GM13977 (cell line): ENCODE results near the gene THSD4.

Experiments
- DNase-seq: peaks from one replicate; pipeline ENCODE4 v3.0.0; 2012; ENCODE audit warnings: low spot score
- in situ Hi-C: fragments of 300-500 bp; cut with MboI; formaldehyde crosslinking; loops from one replicate; pipeline ENCODE4 v1.12.0; 2022; ENCODE audit warnings: low sequenced_read_pairs, low pct_unique_long_range_greater_than_20kb, mixed read lengths, inconsistent platforms; ENCODE audit not compliant: unreplicated experiment
- TF ChIP-seq, protein P1 (sequence below): IDR thresholded peaks from 2 replicates; pipeline ENCODE4 v1.5.1; 2012; ENCODE audit warnings: mild to moderate bottlenecking, control low read depth; ENCODE audit not compliant: insufficient read depth; ENCODE audit errors: extremely low read depth, missing control alignments

THSD4 gene

DNA sequence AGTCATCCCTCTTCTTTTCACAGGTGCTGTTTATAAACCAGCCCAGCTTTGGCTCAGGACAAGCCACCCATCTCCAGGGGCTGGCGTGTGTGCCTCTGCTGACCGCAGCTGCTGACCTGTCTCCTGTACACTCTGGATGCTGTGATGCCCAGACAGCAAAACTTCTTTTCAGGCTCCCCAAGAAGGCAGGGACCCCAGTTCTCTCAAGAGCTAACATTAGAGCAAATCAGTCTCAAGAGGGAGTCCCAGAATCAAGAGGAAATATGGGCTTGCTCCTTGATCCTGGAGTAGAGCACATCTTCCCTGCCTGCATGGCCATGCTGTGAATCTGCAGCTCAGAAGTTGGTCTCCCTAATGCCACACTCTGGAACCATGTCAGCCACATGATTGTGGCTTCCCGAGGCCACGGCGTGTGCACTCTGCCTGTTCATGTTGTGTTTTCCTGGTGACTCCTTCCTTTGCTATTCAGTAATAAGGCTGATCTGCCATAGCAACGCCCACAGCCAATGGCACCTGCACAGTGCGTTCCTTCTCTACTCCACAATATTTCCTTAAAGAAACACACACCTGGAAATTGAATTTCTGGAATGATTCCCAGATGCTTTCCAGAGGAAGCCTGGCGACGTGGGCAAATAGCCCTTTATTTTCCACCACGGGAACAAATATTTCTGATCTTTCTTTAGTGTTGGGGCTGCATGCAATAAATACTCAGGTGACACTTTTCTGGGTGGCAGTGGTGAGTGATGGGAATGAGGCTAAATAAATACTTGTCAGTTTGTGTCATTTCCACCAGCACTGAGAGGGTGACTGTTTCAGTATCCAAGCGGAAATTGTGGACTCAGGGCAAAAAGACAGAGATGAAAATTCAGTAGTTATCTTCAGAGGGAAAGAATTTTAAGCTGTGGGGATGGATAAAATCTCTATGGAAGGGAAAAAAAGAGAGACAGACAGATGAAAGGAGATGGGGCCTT is 21.9 kb upstream of the THSD4 start:
- in situ Hi-C loops, result no loop called here
- TF ChIP-seq, protein P1, sequence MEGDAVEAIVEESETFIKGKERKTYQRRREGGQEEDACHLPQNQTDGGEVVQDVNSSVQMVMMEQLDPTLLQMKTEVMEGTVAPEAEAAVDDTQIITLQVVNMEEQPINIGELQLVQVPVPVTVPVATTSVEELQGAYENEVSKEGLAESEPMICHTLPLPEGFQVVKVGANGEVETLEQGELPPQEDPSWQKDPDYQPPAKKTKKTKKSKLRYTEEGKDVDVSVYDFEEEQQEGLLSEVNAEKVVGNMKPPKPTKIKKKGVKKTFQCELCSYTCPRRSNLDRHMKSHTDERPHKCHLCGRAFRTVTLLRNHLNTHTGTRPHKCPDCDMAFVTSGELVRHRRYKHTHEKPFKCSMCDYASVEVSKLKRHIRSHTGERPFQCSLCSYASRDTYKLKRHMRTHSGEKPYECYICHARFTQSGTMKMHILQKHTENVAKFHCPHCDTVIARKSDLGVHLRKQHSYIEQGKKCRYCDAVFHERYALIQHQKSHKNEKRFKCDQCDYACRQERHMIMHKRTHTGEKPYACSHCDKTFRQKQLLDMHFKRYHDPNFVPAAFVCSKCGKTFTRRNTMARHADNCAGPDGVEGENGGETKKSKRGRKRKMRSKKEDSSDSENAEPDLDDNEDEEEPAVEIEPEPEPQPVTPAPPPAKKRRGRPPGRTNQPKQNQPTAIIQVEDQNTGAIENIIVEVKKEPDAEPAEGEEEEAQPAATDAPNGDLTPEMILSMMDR, result no peak
- no peak for DNase-seq

DNA sequence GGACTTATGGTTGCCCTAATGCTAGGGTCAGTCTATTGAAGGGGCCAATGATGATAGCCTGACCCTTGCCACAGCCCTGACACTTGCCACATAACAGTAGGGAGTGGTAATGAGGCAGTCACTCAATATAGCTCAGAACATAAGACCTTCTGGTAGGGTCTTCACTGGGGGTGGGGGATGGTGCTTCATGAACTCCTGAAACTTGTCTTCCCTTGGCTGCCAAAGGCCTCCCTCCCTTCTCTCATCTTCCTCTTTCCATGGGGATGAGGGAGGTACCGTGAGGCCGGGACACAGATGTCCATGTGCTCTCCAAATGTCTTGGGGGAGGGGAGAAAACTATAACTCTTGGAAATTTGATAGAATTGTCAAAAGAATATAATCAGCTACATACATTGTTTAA is 21.1 kb upstream of the THSD4 start:
- DNase-seq, result no peak
- TF ChIP-seq, protein P1, result no peak
- in situ Hi-C loops, result no loop called here

DNA sequence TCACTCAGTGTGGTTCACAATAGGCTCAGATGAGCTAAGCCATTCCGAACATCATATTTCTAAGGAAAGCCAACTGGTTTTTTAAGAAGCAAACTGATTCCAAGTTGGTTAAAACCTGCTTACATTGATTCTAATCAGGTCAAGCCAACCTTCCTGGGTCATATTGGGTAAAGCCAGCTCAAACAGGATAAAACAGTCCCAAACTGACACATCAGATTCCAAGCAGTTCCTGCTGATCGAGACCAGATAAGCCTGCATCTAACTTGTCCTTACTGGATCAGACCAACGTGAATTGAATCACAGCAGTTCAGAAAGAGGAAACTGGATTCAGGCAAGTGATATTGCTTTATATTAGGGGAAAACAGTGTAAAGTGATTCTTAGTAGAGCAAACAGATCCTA is 18.6 kb upstream of the THSD4 start:
- DNase-seq, result no peak
- TF ChIP-seq, protein P1, result no peak
- in situ Hi-C loops, result no loop called here

DNA sequence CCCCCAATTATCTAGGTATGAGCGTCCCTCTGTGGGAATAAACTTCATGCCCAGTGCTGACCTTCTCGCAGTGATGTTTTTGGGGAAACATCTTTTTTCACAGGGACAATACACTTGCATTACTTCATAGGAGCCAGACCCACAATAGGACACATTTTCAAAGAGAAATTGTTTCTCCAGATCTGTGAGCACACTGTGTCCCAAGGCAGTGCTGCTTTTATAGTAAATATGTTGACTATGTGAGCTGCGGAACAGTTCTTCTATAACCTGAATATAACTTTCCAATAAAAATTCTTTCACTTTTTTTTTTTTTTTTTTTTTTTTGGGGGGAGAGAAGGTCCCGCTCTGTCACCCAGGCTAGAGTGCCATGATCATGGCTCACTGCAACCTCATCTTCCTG is 17.4 kb upstream of the THSD4 start:
- DNase-seq, result no peak
- in situ Hi-C loops, result no loop called here
- TF ChIP-seq, protein P1, result no peak

DNA sequence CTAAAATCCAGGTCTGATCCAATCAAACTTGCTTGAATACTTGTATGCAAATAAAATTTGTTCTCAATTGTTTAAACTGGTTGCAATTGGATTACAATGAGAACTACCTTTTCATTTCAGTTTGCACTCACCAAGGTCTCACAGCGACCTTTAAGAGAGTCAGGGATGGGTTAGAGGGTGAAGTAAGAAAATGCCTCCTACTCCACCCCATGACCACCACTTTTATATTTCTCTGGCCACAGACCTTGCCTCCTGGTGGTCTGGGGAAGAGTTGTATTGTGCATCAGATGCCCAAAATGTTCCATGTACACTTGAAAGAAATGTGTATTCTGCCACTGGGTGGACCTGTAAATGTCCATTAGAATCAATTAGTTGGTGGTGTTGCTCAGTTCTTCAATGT is 16.4 kb upstream of the THSD4 start:
- TF ChIP-seq, protein P1, result no peak
- DNase-seq, result no peak
- in situ Hi-C loops, result no loop called here

DNA sequence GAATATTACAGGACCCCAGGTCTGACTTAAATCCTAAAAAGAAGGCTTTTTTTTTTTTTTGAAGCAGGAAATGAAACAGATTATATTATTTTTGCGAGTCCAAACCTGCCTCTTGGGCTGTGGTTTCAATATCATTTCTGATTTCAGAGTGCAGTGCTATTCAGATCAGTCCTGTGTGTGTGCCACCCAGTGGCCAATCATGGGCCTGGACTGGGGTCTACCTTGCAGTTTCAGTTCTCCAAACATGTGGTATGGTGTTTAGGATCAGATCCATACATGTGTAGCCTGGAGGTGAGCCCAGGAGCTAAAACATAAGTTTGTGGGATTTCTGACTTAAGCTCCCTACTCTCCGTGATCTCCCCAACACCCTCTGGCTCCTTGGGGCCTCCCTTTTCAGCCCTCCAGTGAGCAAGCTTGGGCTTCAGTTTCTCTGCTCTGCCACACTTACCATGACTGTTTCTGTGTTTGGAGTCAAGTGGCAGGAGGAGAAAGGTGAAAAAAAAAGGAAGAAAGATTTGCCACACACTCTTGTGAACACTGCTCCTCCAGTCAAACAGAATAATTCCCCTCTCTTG is 12.1 kb upstream of the THSD4 start:
- TF ChIP-seq, protein P1, result peak; percentile 50
- peak; percentile 34 for DNase-seq
- in situ Hi-C loops, result no loop called here
